ENCODE data around the gene IKZF5. TPM values are rescaled to one million over a fixed set of nuclear protein-coding genes. Genes with fewer than 3 reads are reported as not detected.

Gene IKZF5
- total and polyA plus RNA-seq, 9 of the 15 experiments (the other 6 are each of a cell fraction or from before 2014, with no cell fraction given): 3.8 to 19.6 (median 12.4) TPM

DNA sequence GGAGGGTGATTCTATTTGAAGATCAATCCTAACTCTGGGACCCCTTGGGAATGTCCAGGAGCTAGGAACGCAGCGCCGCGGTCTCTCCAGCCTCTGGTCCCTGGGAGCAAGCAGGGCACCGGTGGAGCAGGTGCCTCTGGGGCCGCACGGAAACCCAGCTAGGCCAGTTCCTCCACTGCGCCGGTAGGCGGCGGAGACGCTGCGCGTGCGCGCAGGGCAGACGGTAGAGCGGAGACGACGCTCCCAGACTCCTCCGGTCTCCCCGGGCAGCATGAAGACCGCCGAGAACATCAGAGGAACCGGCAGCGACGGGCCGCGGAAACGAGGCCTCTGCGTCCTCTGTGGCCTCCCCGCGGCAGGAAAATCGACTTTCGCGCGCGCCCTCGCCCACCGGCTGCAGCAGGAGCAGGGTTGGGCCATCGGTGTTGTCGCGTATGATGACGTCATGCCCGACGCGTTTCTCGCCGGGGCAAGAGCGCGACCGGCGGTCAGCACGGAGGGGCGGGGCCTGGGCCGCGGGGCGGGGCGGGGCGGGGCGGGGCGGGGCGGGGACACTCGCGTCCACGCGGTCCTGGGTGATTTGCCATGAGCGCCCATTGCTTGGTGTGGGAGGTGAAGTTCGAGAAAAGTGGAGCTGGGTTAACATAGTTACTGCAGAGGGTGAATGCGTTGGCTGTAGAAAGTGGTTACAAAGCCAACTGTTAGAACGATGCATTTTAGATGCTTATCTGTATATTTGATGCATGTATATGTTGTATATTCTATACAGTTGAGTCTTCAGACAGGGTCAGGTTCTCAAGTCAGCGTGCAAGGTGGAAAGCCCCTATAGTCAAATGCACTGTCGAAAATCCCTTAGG lies 28.2 kb downstream of the IKZF5 start, which contains the start of gene PSTK (continued):
- TF ChIP-seq REST (IDR thresholded peaks at IDR 0.05; ENCODE audit: borderline replicate concordance): peak; percentile 22; the same call in 1 of the 2 replicates
- TF ChIP-seq REST (CRISPR knock-in tag; IDR thresholded peaks at IDR 0.05; ENCODE audit: low read depth): no peak; the same call in 1 of the 2 replicates
- TF ChIP-seq CSDE1 (IDR thresholded peaks at IDR 0.05): peak in 1 of 2 experiments; percentile 73; a peak in 1 of 4 replicates
- no peak for TF ChIP-seq BCL6 (CRISPR knock-in tag; IDR thresholded peaks at IDR 0.05)
- peak; percentile 92 for TF ChIP-seq POLR2A (conservative IDR thresholded peaks at IDR 0.05)
- TF ChIP-seq MAZ (CRISPR knock-in tag; conservative IDR thresholded peaks at IDR 0.05 in 1 of 2, IDR thresholded peaks at IDR 0.05 in 1 of 2): peak; percentile 52 to 63; a peak in 1 of 4 replicates
- peak; percentile 81 for TF ChIP-seq POLR2B (IDR thresholded peaks at IDR 0.05; ENCODE audit: low read depth, partially characterized antibody)
- TF ChIP-seq, protein P1, sequence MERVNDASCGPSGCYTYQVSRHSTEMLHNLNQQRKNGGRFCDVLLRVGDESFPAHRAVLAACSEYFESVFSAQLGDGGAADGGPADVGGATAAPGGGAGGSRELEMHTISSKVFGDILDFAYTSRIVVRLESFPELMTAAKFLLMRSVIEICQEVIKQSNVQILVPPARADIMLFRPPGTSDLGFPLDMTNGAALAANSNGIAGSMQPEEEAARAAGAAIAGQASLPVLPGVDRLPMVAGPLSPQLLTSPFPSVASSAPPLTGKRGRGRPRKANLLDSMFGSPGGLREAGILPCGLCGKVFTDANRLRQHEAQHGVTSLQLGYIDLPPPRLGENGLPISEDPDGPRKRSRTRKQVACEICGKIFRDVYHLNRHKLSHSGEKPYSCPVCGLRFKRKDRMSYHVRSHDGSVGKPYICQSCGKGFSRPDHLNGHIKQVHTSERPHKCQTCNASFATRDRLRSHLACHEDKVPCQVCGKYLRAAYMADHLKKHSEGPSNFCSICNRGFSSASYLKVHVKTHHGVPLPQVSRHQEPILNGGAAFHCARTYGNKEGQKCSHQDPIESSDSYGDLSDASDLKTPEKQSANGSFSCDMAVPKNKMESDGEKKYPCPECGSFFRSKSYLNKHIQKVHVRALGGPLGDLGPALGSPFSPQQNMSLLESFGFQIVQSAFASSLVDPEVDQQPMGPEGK (CRISPR knock-in tag; IDR thresholded peaks at IDR 0.05; ENCODE audit: borderline replicate concordance): no peak
- TF ChIP-seq, protein P2, sequence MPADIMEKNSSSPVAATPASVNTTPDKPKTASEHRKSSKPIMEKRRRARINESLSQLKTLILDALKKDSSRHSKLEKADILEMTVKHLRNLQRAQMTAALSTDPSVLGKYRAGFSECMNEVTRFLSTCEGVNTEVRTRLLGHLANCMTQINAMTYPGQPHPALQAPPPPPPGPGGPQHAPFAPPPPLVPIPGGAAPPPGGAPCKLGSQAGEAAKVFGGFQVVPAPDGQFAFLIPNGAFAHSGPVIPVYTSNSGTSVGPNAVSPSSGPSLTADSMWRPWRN (IDR thresholded peaks at IDR 0.05; ENCODE audit: low read depth): no peak
- no peak for TF ChIP-seq CBX2 (IDR thresholded peaks at IDR 0.05; ENCODE audit: insufficient read depth, low read length, poor library complexity, severe bottlenecking)
- no peak for TF ChIP-seq ZNF79 (CRISPR knock-in tag; IDR thresholded peaks at IDR 0.05; ENCODE audit: low read depth)
- peak; percentile 91 for TF ChIP-seq JUND (IDR thresholded peaks at IDR 0.05; ENCODE audit: borderline replicate concordance, low read depth, low read length)
- TF ChIP-seq JUND (tag; IDR thresholded peaks at IDR 0.05; ENCODE audit: borderline replicate concordance, low read depth, low read length): peak; percentile 76; the same call in 2 of the 3 replicates
- TF ChIP-seq, protein P3, sequence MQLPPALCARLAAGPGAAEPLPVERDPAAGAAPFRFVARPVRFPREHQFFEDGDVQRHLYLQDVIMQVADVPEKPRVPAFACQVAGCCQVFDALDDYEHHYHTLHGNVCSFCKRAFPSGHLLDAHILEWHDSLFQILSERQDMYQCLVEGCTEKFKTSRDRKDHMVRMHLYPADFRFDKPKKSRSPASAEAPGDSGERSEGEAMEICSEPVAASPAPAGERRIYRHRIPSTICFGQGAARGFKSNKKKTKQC (CRISPR knock-in tag; IDR thresholded peaks at IDR 0.05): peak; percentile 87
- peak; percentile 58; the same call in 1 of the 2 replicates for TF ChIP-seq HDAC2 (IDR thresholded peaks at IDR 0.05)
- TF ChIP-seq ZNF785 (CRISPR knock-in tag; IDR thresholded peaks at IDR 0.05): no peak
- TF ChIP-seq PHB2 (IDR thresholded peaks at IDR 0.05; ENCODE audit: low read depth): no peak

All from K562 (cell line).